Measurements from ENCODE around the gene IFI27. TPM values are rescaled to one million over a fixed set of nuclear protein-coding genes. Genes with fewer than 3 reads are reported as not detected.

Gene IFI27
- total and polyA plus RNA-seq, 10 of the 15 experiments (the other 5 are each of a cell fraction or from before 2014, with no cell fraction given) = 1.1 to 45.5 (median 3.3) TPM

- TF ChIP-seq POLR2AphosphoS5 (IDR thresholded peaks at IDR 0.05; ENCODE audit: low read length) (no peak), MYB (IDR thresholded peaks at IDR 0.05; ENCODE audit: borderline replicate concordance, low read depth, low read length) (no peak), ATF7 (IDR thresholded peaks at IDR 0.05; ENCODE audit: low read depth) (no peak), ZZZ3 (IDR thresholded peaks at IDR 0.05; ENCODE audit: control insufficient read depth, insufficient read length, low read depth) (no peak), SMC3 (IDR thresholded peaks at IDR 0.05; ENCODE audit: borderline replicate concordance, low read length) (no peak), MAX (IDR thresholded peaks at IDR 0.05; ENCODE audit: low read depth, low read length) (no peak), LARP7 (IDR thresholded peaks at IDR 0.05) (no peak), ZNF622 (IDR thresholded peaks at IDR 0.05) (no peak)
Measured at GRCh38 chr14:94101748-94102147, 8.8 kb upstream of the IFI27 start (continued).

GRCh38 chr14:94102768-94103482 is 7.6 kb upstream of the IFI27 start:
- SMC1A ChIA-PET (ENCODE audit: uncharacterized antibody, unreplicated experiment) = no interaction called here
- Histone ChIP-seq H3K79me2 (ENCODE audit: control insufficient read depth, insufficient read depth, low read length) (no peaks in the 10 kb centered on the region), H3K9ac (ENCODE audit: control insufficient read depth, insufficient read depth, low read length) (no peak overlapping the region), H3K27ac (ENCODE audit: control insufficient read depth, insufficient read depth) (no peak overlapping the region), H4K20me1 (ENCODE audit: control insufficient read depth, insufficient read depth) (no peaks in the 10 kb centered on the region), H3K4me2 (ENCODE audit: control insufficient read depth, insufficient read depth) (no peak overlapping the region), H3K4me1 (ENCODE audit: control insufficient read depth, insufficient read depth, low read length) (no peaks in the 10 kb centered on the region), H3K36me3 (ENCODE audit: control insufficient read depth in 2 of 2, insufficient read depth in 2 of 2, low read length in 1 of 2) (no peaks in the 10 kb centered on the region), H3K27me3 (replicated peaks in 1 of 2; ENCODE audit: control insufficient read depth in 2 of 2, insufficient read depth in 2 of 2, low read length in 1 of 2) (no peaks in the 10 kb centered on the region), H3K9me3 (replicated peaks; ENCODE audit: control insufficient read depth, insufficient read depth, low read length) (no peaks in the 10 kb centered on the region), H3K4me3 (no peak overlapping the region), H2AFZ (ENCODE audit: control insufficient read depth, low read depth, low read length) (no peak overlapping the region)
- in situ Hi-C loops (cut with MboI) = no loop called here
- RAD21 ChIA-PET (ENCODE audit: unreplicated experiment) = no interaction called here
- DNase-seq (ENCODE audit: low read depth, low spot score) (no peak), ATAC-seq (no peak), FAIRE-seq (no peak)
- WGBS (ENCODE audit: insufficient coverage, insufficient replicate concordance, low lambda C conversion rate, missing lambda C conversion rate) = 89% methylated on average over 8 of the region's 8 CpGs
- CTCF ChIA-PET = interaction anchor here (1.3 kb wide), 1 partner anchor 34 kb away, joined by 3 read pairs; no protein-coding TSS in a partner anchor
- intact Hi-C loops (cut with micrococcal nuclease; ENCODE audit: unreplicated experiment) = no loop called here
- TF ChIP-seq, protein P1, sequence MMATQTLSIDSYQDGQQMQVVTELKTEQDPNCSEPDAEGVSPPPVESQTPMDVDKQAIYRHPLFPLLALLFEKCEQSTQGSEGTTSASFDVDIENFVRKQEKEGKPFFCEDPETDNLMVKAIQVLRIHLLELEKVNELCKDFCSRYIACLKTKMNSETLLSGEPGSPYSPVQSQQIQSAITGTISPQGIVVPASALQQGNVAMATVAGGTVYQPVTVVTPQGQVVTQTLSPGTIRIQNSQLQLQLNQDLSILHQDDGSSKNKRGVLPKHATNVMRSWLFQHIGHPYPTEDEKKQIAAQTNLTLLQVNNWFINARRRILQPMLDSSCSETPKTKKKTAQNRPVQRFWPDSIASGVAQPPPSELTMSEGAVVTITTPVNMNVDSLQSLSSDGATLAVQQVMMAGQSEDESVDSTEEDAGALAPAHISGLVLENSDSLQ (IDR thresholded peaks at IDR 0.05) = no peak
- TF ChIP-seq ZNF384 (IDR thresholded peaks at IDR 0.05; ENCODE audit: borderline replicate concordance, low read depth, low read length) = no peak
- TF ChIP-seq, protein P2, sequence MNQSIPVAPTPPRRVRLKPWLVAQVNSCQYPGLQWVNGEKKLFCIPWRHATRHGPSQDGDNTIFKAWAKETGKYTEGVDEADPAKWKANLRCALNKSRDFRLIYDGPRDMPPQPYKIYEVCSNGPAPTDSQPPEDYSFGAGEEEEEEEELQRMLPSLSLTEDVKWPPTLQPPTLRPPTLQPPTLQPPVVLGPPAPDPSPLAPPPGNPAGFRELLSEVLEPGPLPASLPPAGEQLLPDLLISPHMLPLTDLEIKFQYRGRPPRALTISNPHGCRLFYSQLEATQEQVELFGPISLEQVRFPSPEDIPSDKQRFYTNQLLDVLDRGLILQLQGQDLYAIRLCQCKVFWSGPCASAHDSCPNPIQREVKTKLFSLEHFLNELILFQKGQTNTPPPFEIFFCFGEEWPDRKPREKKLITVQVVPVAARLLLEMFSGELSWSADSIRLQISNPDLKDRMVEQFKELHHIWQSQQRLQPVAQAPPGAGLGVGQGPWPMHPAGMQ (IDR thresholded peaks at IDR 0.05; ENCODE audit: borderline replicate concordance) = no peak
- TF ChIP-seq PML (IDR thresholded peaks at IDR 0.05; ENCODE audit: low read length) = no peak
- no peak for TF ChIP-seq ETV6 (conservative IDR thresholded peaks at IDR 0.05 in 1 of 2, IDR thresholded peaks at IDR 0.05 in 1 of 2; ENCODE audit: borderline replicate concordance in 1 of 2, low read depth in 1 of 2)
- TF ChIP-seq SUPT20H (IDR thresholded peaks at IDR 0.05; ENCODE audit: borderline replicate concordance, control insufficient read depth, low read depth, low read length) = no peak
- TF ChIP-seq TCF7 (IDR thresholded peaks at IDR 0.05; ENCODE audit: borderline replicate concordance) = no peak
- TF ChIP-seq FOS (IDR thresholded peaks at IDR 0.05; ENCODE audit: borderline replicate concordance, extremely low read depth, insufficient read length) = no peak
- POLR2A ChIA-PET = no interaction called here
- BruUV-seq (replicated peaks) = no TSS peak
